GM23248 (cell line): ENCODE data around the gene TMEM154. TPM values are rescaled to one million over a fixed set of nuclear protein-coding genes. Genes with fewer than 3 reads are reported as not detected.

Source experiments
- DNase-seq: peaks from one replicate; pipeline ENCODE4 v3.0.0-alpha.2; 2015
- H2AFZ ChIP-seq: fragments of 200-600 bp; sonication (generic); 2 replicates; pipeline ENCODE4 v1.6.1; 2016; ENCODE audit warnings: antibody characterized with exemption
- H3F3A ChIP-seq: fragments of 200-600 bp; sonication (generic); 2 replicates; pipeline ENCODE4 v1.6.1; 2016; ENCODE audit warnings: mild to moderate bottlenecking, antibody characterized with exemption, mixed run types; ENCODE audit not compliant: insufficient read depth
- H3K27ac ChIP-seq: fragments of 200-600 bp; sonication (generic); 2 replicates; pipeline ENCODE4 v1.5.1; 2016; ENCODE audit warnings: mild to moderate bottlenecking
- H3K27me3 ChIP-seq: fragments of 200-600 bp; sonication (generic); replicated peaks from 2 replicates; pipeline ENCODE4 v1.6.1; 2016; ENCODE audit warnings: mild to moderate bottlenecking; ENCODE audit not compliant: insufficient read depth
- H3K36me3 ChIP-seq: fragments of 200-600 bp; sonication (generic); 2 replicates; pipeline ENCODE4 v1.6.1; 2016; ENCODE audit warnings: low read depth, mild to moderate bottlenecking
- H3K4me1 ChIP-seq: fragments of 200-600 bp; sonication (generic); 2 replicates; pipeline ENCODE4 v1.6.1; 2016; ENCODE audit warnings: mild to moderate bottlenecking; ENCODE audit not compliant: insufficient read depth
- H3K4me2 ChIP-seq: fragments of 200-600 bp; sonication (generic); one replicate; pipeline ENCODE4 v1.6.1; 2016; ENCODE audit warnings: mild to moderate bottlenecking; ENCODE audit not compliant: unreplicated experiment
- H3K4me3 ChIP-seq: fragments of 200-600 bp; sonication (generic); 2 replicates; pipeline ENCODE4 v1.5.1; 2016; ENCODE audit warnings: mild to moderate bottlenecking
- H3K79me2 ChIP-seq: fragments of 200-600 bp; sonication (generic); 2 replicates; pipeline ENCODE4 v1.6.1; 2016; ENCODE audit warnings: mild to moderate bottlenecking; ENCODE audit not compliant: insufficient read depth
- H3K9ac ChIP-seq: fragments of 200-600 bp; sonication (generic); 2 replicates; pipeline ENCODE4 v1.6.1; 2016; ENCODE audit warnings: mild to moderate bottlenecking
- H3K9me2 ChIP-seq: fragments of 200-600 bp; sonication (generic); 2 replicates; pipeline ENCODE4 v1.6.1; 2016; ENCODE audit warnings: mixed run types, mild to moderate bottlenecking, moderate library complexity; ENCODE audit not compliant: insufficient read depth
- H3K9me3 ChIP-seq: fragments of 200-600 bp; sonication (generic); one replicate; pipeline ENCODE4 v1.6.1; 2017; ENCODE audit warnings: low read depth
- H4K20me1 ChIP-seq: fragments of 200-600 bp; sonication (generic); 2 replicates; pipeline ENCODE4 v1.6.0; 2016; ENCODE audit not compliant: insufficient read depth
- EZH2 ChIP-seq: fragments of 200-600 bp; sonication (generic); IDR thresholded peaks from 2 replicates; pipeline ENCODE4 v1.6.1; 2018; ENCODE audit warnings: antibody characterized with exemption, mild to moderate bottlenecking; ENCODE audit not compliant: insufficient read depth, poor library complexity, severe bottlenecking
- EZH2phosphoT487 ChIP-seq: fragments of 200-600 bp; sonication (generic); IDR thresholded peaks from 2 replicates; pipeline ENCODE4 v1.6.1; 2018; ENCODE audit warnings: antibody characterized with exemption, moderate library complexity, mild to moderate bottlenecking, low read depth; ENCODE audit not compliant: insufficient read depth
- WGBS, 2 experiments: methylation state at CpG; one replicate each; pipeline ENCODE4 v1.1.6; 2015 to 2017; ENCODE audit warnings: low lambda C conversion rate in 2 of 2, low coverage in 1 of 2; ENCODE audit errors: missing lambda C conversion rate in 2 of 2; 5-methylcytosine and 5-hydroxymethylcytosine counted together
- in situ Hi-C: fragments of 300-500 bp; cut with MboI; formaldehyde crosslinking; loops from 2 replicates; pipeline ENCODE4 v1.15.0; 2020
- polyA plus RNA-seq: library from polyadenylated mRNA; unstranded; fragments of >200 nt; fragmentation: Nextera tagmentation; extraction: Ambion mirVana; gene quantifications from 2 replicates; pipeline ENCODE4 v1.2.1, GENCODE V29; 2016
- total RNA-seq: library from RNA; depleted of rRNA; stranded (reverse); fragments of >200 nt; shearing (Covaris generic); gene quantifications from 2 replicates; pipeline ENCODE4 v1.2.3, GENCODE V29; 2014

TMEM154 gene
- total and polyA plus RNA-seq, 2 experiments from 2014 or later: 11.9 to 17.3 TPM

GRCh38 chr4:152699313-152699712 is 19.5 kb upstream of the TMEM154 start:
- no peaks in the 10 kb centered on the region for H3K79me2 ChIP-seq
- no peaks in the 10 kb centered on the region for H3K9me2 ChIP-seq
- H4K20me1 ChIP-seq: no peaks in the 10 kb centered on the region
- H3F3A ChIP-seq: peaks cover 5% of the 10 kb centered on the region
- H3K36me3 ChIP-seq: no peaks in the 10 kb centered on the region
- no peak for TF ChIP-seq EZH2
- TF ChIP-seq EZH2phosphoT487: no peak
- no peaks in the 10 kb centered on the region; the same call in 1 of the 2 replicates for H3K27me3 ChIP-seq
- no peak overlapping the region for H2AFZ ChIP-seq
- peaks cover 5% of the 10 kb centered on the region for H3K4me1 ChIP-seq
- H3K27ac ChIP-seq: no peak overlapping the region
- H3K9ac ChIP-seq: no peak overlapping the region
- 76% methylated on average over 4 of the region's 4 CpGs for WGBS, 2 experiments
- H3K4me2 ChIP-seq: no peak overlapping the region
- H3K9me3 ChIP-seq: no peaks in the 10 kb centered on the region
- H3K4me3 ChIP-seq: no peak overlapping the region
- in situ Hi-C loops: no loop called here
- DNase-seq: no peak

GRCh38 chr4:152698089-152698499 is 18.3 kb upstream of the TMEM154 start:
- no peak for DNase-seq
- no peaks in the 10 kb centered on the region for H3K79me2 ChIP-seq
- H3K4me2 ChIP-seq: no peak overlapping the region
- H3F3A ChIP-seq: peaks cover 5% of the 10 kb centered on the region
- TF ChIP-seq EZH2phosphoT487 (no peak), EZH2 (no peak)
- no peaks in the 10 kb centered on the region for H3K36me3 ChIP-seq
- no peak overlapping the region for H2AFZ ChIP-seq
- H3K4me1 ChIP-seq: peaks cover 5% of the 10 kb centered on the region
- H3K27ac ChIP-seq: no peak overlapping the region
- H3K4me3 ChIP-seq: no peak overlapping the region
- no peaks in the 10 kb centered on the region; the same call in 1 of the 2 replicates for H3K27me3 ChIP-seq
- no peaks in the 10 kb centered on the region for H4K20me1 ChIP-seq
- H3K9ac ChIP-seq: no peak overlapping the region
- H3K9me2 ChIP-seq: no peaks in the 10 kb centered on the region
- in situ Hi-C loops: no loop called here
- no peaks in the 10 kb centered on the region for H3K9me3 ChIP-seq
- WGBS, 2 experiments: 0% methylated on average over 1 of the region's 1 CpG

- Histone ChIP-seq H2AFZ (no peak overlapping the region; the same call in 1 of the 2 replicates), H3K9me2 (no peaks in the 10 kb centered on the region), H3K36me3 (no peaks in the 10 kb centered on the region), H3K79me2 (no peaks in the 10 kb centered on the region), H3K9me3 (no peaks in the 10 kb centered on the region), H4K20me1 (no peaks in the 10 kb centered on the region), H3K4me3 (no peak overlapping the region), H3K27ac (no peak overlapping the region), H3K4me2 (peak overlapping the region; percentile 44), H3K27me3 (no peaks in the 10 kb centered on the region; the same call in 1 of the 2 replicates), H3K9ac (no peak overlapping the region), H3F3A (peaks cover 5% of the 10 kb centered on the region), H3K4me1 (peaks cover 5% of the 10 kb centered on the region)
- TF ChIP-seq EZH2: no peak
- TF ChIP-seq EZH2phosphoT487: no peak
- WGBS, 2 experiments: 57 to 63% methylated on average over 3 of the region's 3 CpGs
- DNase-seq: no peak
- in situ Hi-C loops: no loop called here
These were observed 17.7 kb upstream of the TMEM154 start for GRCh38 chr4:152697284-152698088.

- in situ Hi-C loops: no loop called here
- 28 to 36% methylated on average over 5 of the region's 5 CpGs for WGBS, 2 experiments
These were observed 17.0 kb upstream of the TMEM154 start for GRCh38 chr4:152696764-152697261.

More at GRCh38 chr4:152696764-152697261, 17.0 kb upstream of the TMEM154 start:
- no peaks in the 10 kb centered on the region for H4K20me1 ChIP-seq
- no peaks in the 10 kb centered on the region for H3K9me3 ChIP-seq
- DNase-seq: peak; percentile 79
- H3K9ac ChIP-seq: no peak overlapping the region
- H3F3A ChIP-seq: peaks cover 5% of the 10 kb centered on the region
- H3K79me2 ChIP-seq: no peaks in the 10 kb centered on the region
- no peaks in the 10 kb centered on the region for H3K36me3 ChIP-seq
- peak overlapping the region; percentile 8; the same call in 1 of the 2 replicates for H3K4me3 ChIP-seq
- H3K27ac ChIP-seq: no peak overlapping the region
- peak overlapping the region; percentile 44 for H3K4me2 ChIP-seq
- no peaks in the 10 kb centered on the region; the same call in 1 of the 2 replicates for H3K27me3 ChIP-seq
- H2AFZ ChIP-seq: no peak overlapping the region; the same call in 1 of the 2 replicates
- TF ChIP-seq EZH2 (no peak), EZH2phosphoT487 (no peak)
- H3K9me2 ChIP-seq: no peaks in the 10 kb centered on the region
- H3K4me1 ChIP-seq: peaks cover 5% of the 10 kb centered on the region
